ENCODE measurements around the gene SPAG4.

SPAG4 gene

GRCh38 chr20:35621560-35621946, 5.9 kb downstream of the SPAG4 start:
- H3K9me3 ChIP-seq (ENCODE audit: control insufficient read depth, insufficient read depth, low read length), result no peaks in the 10 kb centered on the region
- no peak overlapping the region for H3K9ac ChIP-seq (ENCODE audit: low read depth, low read length)
- peaks cover 11% of the 10 kb centered on the region for H3K36me3 ChIP-seq (ENCODE audit: insufficient read depth, low read length)
- no peaks in the 10 kb centered on the region for H3K4me1 ChIP-seq (ENCODE audit: insufficient read depth, low read length)

- Histone ChIP-seq H3K9me3 (ENCODE audit: control insufficient read depth, insufficient read depth, low read length) (no peaks in the 10 kb centered on the region), H3K9ac (ENCODE audit: low read depth, low read length) (no peak overlapping the region), H3K36me3 (ENCODE audit: insufficient read depth, low read length) (peaks cover 34% of the 10 kb centered on the region), H3K4me1 (ENCODE audit: insufficient read depth, low read length) (no peaks in the 10 kb centered on the region)
Measured at GRCh38 chr20:35625584-35626385, 10.2 kb downstream of the SPAG4 start.

GRCh38 chr20:35626386-35627001, 10.9 kb downstream of the SPAG4 start:
- Histone ChIP-seq H3K36me3 (ENCODE audit: insufficient read depth, low read length) (peaks cover 41% of the 10 kb centered on the region), H3K9me3 (ENCODE audit: control insufficient read depth, insufficient read depth, low read length) (no peaks in the 10 kb centered on the region), H3K4me1 (ENCODE audit: insufficient read depth, low read length) (no peaks in the 10 kb centered on the region), H3K9ac (ENCODE audit: low read depth, low read length) (no peak overlapping the region)

GRCh38 chr20:35627121-35627520, 11.5 kb downstream of the SPAG4 start:
- no peak overlapping the region for H3K9ac ChIP-seq (ENCODE audit: low read depth, low read length)
- peaks cover 47% of the 10 kb centered on the region for H3K36me3 ChIP-seq (ENCODE audit: insufficient read depth, low read length)
- H3K4me1 ChIP-seq (ENCODE audit: insufficient read depth, low read length), result no peaks in the 10 kb centered on the region
- no peaks in the 10 kb centered on the region for H3K9me3 ChIP-seq (ENCODE audit: control insufficient read depth, insufficient read depth, low read length)

- no peak overlapping the region for H3K9ac ChIP-seq (ENCODE audit: low read depth, low read length)
- H3K36me3 ChIP-seq (ENCODE audit: insufficient read depth, low read length), result peaks cover 47% of the 10 kb centered on the region
- no peaks in the 10 kb centered on the region for H3K4me1 ChIP-seq (ENCODE audit: insufficient read depth, low read length)
- no peaks in the 10 kb centered on the region for H3K9me3 ChIP-seq (ENCODE audit: control insufficient read depth, insufficient read depth, low read length)
Measured at GRCh38 chr20:35629427-35630145, 14.0 kb downstream of the SPAG4 start.

- Histone ChIP-seq H3K9ac (ENCODE audit: low read depth, low read length) (no peak overlapping the region), H3K36me3 (ENCODE audit: insufficient read depth, low read length) (peaks cover 43% of the 10 kb centered on the region), H3K4me1 (ENCODE audit: insufficient read depth, low read length) (no peaks in the 10 kb centered on the region), H3K9me3 (ENCODE audit: control insufficient read depth, insufficient read depth, low read length) (no peaks in the 10 kb centered on the region)
Measured at GRCh38 chr20:35630636-35631035, 15.0 kb downstream of the SPAG4 start.

- Histone ChIP-seq H3K9ac (ENCODE audit: low read depth, low read length) (no peak overlapping the region), H3K9me3 (ENCODE audit: control insufficient read depth, insufficient read depth, low read length) (no peaks in the 10 kb centered on the region), H3K4me1 (ENCODE audit: insufficient read depth, low read length) (no peaks in the 10 kb centered on the region), H3K36me3 (ENCODE audit: insufficient read depth, low read length) (peaks cover 30% of the 10 kb centered on the region)
Measured at GRCh38 chr20:35632539-35633115, 17.0 kb downstream of the SPAG4 start.

- H3K36me3 ChIP-seq (ENCODE audit: insufficient read depth, low read length), result peaks cover 14% of the 10 kb centered on the region
- H3K9me3 ChIP-seq (ENCODE audit: control insufficient read depth, insufficient read depth, low read length), result no peaks in the 10 kb centered on the region
- H3K4me1 ChIP-seq (ENCODE audit: insufficient read depth, low read length), result peaks cover 10% of the 10 kb centered on the region; the same call in 1 of the 2 replicates
- H3K9ac ChIP-seq (ENCODE audit: low read depth, low read length), result no peak overlapping the region
Measured at GRCh38 chr20:35635652-35636051, 20.0 kb downstream of the SPAG4 start.

GRCh38 chr20:35636095-35636494, 20.5 kb downstream of the SPAG4 start:
- H3K4me1 ChIP-seq (ENCODE audit: insufficient read depth, low read length), result peaks cover 10% of the 10 kb centered on the region; the same call in 1 of the 2 replicates
- no peak overlapping the region for H3K9ac ChIP-seq (ENCODE audit: low read depth, low read length)
- H3K9me3 ChIP-seq (ENCODE audit: control insufficient read depth, insufficient read depth, low read length), result no peaks in the 10 kb centered on the region

GRCh38 chr20:35637276-35637675, 21.6 kb downstream of the SPAG4 start:
- H3K9ac ChIP-seq (ENCODE audit: low read depth, low read length), result no peak overlapping the region
- peaks cover 10% of the 10 kb centered on the region; the same call in 1 of the 2 replicates for H3K4me1 ChIP-seq (ENCODE audit: insufficient read depth, low read length)
- H3K36me3 ChIP-seq (ENCODE audit: insufficient read depth, low read length), result no peaks in the 10 kb centered on the region; the same call in none of the 2 replicates
- no peaks in the 10 kb centered on the region for H3K9me3 ChIP-seq (ENCODE audit: control insufficient read depth, insufficient read depth, low read length)

More at GRCh38 chr20:35636095-35636494, 20.5 kb downstream of the SPAG4 start:
- H3K36me3 ChIP-seq (ENCODE audit: insufficient read depth, low read length), result peaks cover 10% of the 10 kb centered on the region

GRCh38 chr20:35638751-35639150, 23.1 kb downstream of the SPAG4 start:
- no peak overlapping the region for H3K9ac ChIP-seq (ENCODE audit: low read depth, low read length)

GRCh38 chr20:35640724-35641123, 25.1 kb downstream of the SPAG4 start:
- H3K4me1 ChIP-seq (ENCODE audit: insufficient read depth, low read length), result peaks cover 10% of the 10 kb centered on the region; the same call in 1 of the 2 replicates
- no peaks in the 10 kb centered on the region for H3K9me3 ChIP-seq (ENCODE audit: control insufficient read depth, insufficient read depth, low read length)
- H3K9ac ChIP-seq (ENCODE audit: low read depth, low read length), result no peak overlapping the region
- H3K36me3 ChIP-seq (ENCODE audit: insufficient read depth, low read length), result no peaks in the 10 kb centered on the region

More at GRCh38 chr20:35638751-35639150, 23.1 kb downstream of the SPAG4 start:
- no peaks in the 10 kb centered on the region for H3K9me3 ChIP-seq (ENCODE audit: control insufficient read depth, insufficient read depth, low read length)
- H3K4me1 ChIP-seq (ENCODE audit: insufficient read depth, low read length), result peaks cover 10% of the 10 kb centered on the region; the same call in 1 of the 2 replicates
- no peaks in the 10 kb centered on the region; the same call in 1 of the 2 replicates for H3K36me3 ChIP-seq (ENCODE audit: insufficient read depth, low read length)

- Histone ChIP-seq H3K9me3 (ENCODE audit: control insufficient read depth, insufficient read depth, low read length) (no peaks in the 10 kb centered on the region), H3K36me3 (ENCODE audit: insufficient read depth, low read length) (no peaks in the 10 kb centered on the region), H3K4me1 (ENCODE audit: insufficient read depth, low read length) (peaks cover 10% of the 10 kb centered on the region; the same call in 1 of the 2 replicates), H3K9ac (ENCODE audit: low read depth, low read length) (no peak overlapping the region)
Measured at GRCh38 chr20:35641743-35642142, 26.1 kb downstream of the SPAG4 start.

GRCh38 chr20:35643045-35643444, 27.4 kb downstream of the SPAG4 start:
- Histone ChIP-seq H3K9me3 (ENCODE audit: control insufficient read depth, insufficient read depth, low read length) (no peaks in the 10 kb centered on the region), H3K36me3 (ENCODE audit: insufficient read depth, low read length) (no peaks in the 10 kb centered on the region), H3K9ac (ENCODE audit: low read depth, low read length) (no peak overlapping the region), H3K4me1 (ENCODE audit: insufficient read depth, low read length) (peaks cover 10% of the 10 kb centered on the region; the same call in 1 of the 2 replicates)
